Thyroid gland (tissue), 4 donors: ENCODE measurements around the gene MTA1. TPM values are rescaled to one million over a fixed set of nuclear protein-coding genes. Genes with fewer than 3 reads are reported as not detected.
A peak's percentile ranks its signal among the peaks of the same experiment; 100 is the strongest.

Experiments used
- DNase-seq, 2 donors: peaks; one replicate each; pipeline ENCODE4 v3.0.0-alpha.2; 2019
- H3K27ac ChIP-seq, 3 donors: fragments of 200-600 bp; sonication (generic); 1 replicate in 2 of 3; 2 replicates in 1 of 3; pipeline ENCODE4 v1.5.1; 2016 to 2019; ENCODE audit warnings: mild to moderate bottlenecking in 1 of 3, moderate library complexity in 1 of 3
- H3K27me3 ChIP-seq: fragments of 200-600 bp; sonication (generic); one replicate; pipeline ENCODE4 v1.5.1; 2019
- H3K36me3 ChIP-seq, 2 donors: fragments of 200-600 bp; sonication (generic); one replicate each; pipeline ENCODE4 v1.5.1; 2016 to 2019
- H3K4me1 ChIP-seq, 2 donors: fragments of 200-600 bp; sonication (generic); one replicate each; pipeline ENCODE4 v1.5.1; 2017 to 2019
- H3K4me3 ChIP-seq, 3 donors: fragments of 200-600 bp; sonication (generic); replicated peaks in 1 of 3; 1 replicate in 2 of 3; 2 replicates in 1 of 3; pipeline ENCODE4 v1.5.1; 2016; ENCODE audit warnings: mild to moderate bottlenecking in 1 of 3
- H3K9me3 ChIP-seq: fragments of 200-600 bp; sonication (generic); one replicate; pipeline ENCODE4 v1.5.1; 2017
- CTCF ChIP-seq, 6 experiments: fragments of 200-600 bp in 3 of 6; fragments of 450-650 bp in 3 of 6; sonication (generic) in 3 of 6; IDR thresholded peaks; one replicate each; pipeline ENCODE4 v1.5.1; 2016 to 2019; ENCODE audit warnings: antibody characterized with exemption in 6 of 6, mild to moderate bottlenecking in 2 of 6, inconsistent platforms in 1 of 6, moderate library complexity in 1 of 6
- POLR2A ChIP-seq, 2 donors: fragments of 450-650 bp; IDR thresholded peaks; one replicate each; pipeline ENCODE4 v1.6.1; 2017; ENCODE audit warnings: antibody characterized with exemption in 2 of 2, mild to moderate bottlenecking in 2 of 2, moderate library complexity in 1 of 2
- whole genome bisulfite sequencing, 2 donors: methylation state at CpG; one replicate each; pipeline ENCODE4 v1.1.5; 2017; 5-methylcytosine and 5-hydroxymethylcytosine counted together
- intact Hi-C: fragments of 100-400 bp; cut with DNase I; formaldehyde crosslinking; loops from one replicate; pipeline ENCODE4 v1.15.1; 2023
- total RNA-seq, 4 donors: library from RNA; depleted of rRNA; stranded (reverse); fragments of >200 nt; gene quantifications; one replicate each; pipeline ENCODE4 v1.2.3, GENCODE V29; 2016

MTA1 gene
- total RNA-seq, 4 donors from 2014 or later, result 66.2 to 111 (median 90.0) TPM

- no peak overlapping the region for H3K27ac ChIP-seq
- no peak overlapping the region for H3K4me3 ChIP-seq
- no peaks in the 10 kb centered on the region for H3K9me3 ChIP-seq
- intact Hi-C loops, result no loop called here
- DNase-seq, result no peak
- no peak for TF ChIP-seq POLR2A (IDR thresholded peaks at IDR 0.05)
- TF ChIP-seq CTCF (IDR thresholded peaks at IDR 0.05), result no peak
- H3K27me3 ChIP-seq, result no peaks in the 10 kb centered on the region
- H3K36me3 ChIP-seq, result no peaks in the 10 kb centered on the region
- 95 to 96% methylated on average over 12 to 14 of the region's 14 CpGs for WGBS, 2 donors
- peaks cover 4 to 8% of the 10 kb centered on the region in 2 donors for H3K4me1 ChIP-seq
Measured at GRCh38 chr14:105393151-105393550, 26.5 kb upstream of the MTA1 start.

GRCh38 chr14:105394714-105395537 lies 24.7 kb upstream of the MTA1 start:
- intact Hi-C loops, result no loop called here
- Histone ChIP-seq H3K9me3 (no peaks in the 10 kb centered on the region), H3K36me3 (no peaks in the 10 kb centered on the region), H3K4me3 (no peak overlapping the region), H3K27ac (no peak overlapping the region), H3K4me1 (peaks cover 12 to 19% of the 10 kb centered on the region in 2 donors), H3K27me3 (no peaks in the 10 kb centered on the region)
- no peak for TF ChIP-seq CTCF (IDR thresholded peaks at IDR 0.05)
- DNase-seq, result no peak
- WGBS, 2 donors, result 77 to 92% methylated on average over 21 to 24 of the region's 25 CpGs

GRCh38 chr14:105395538-105395854 lies 24.1 kb upstream of the MTA1 start:
- Histone ChIP-seq H3K9me3 (no peaks in the 10 kb centered on the region), H3K36me3 (no peaks in the 10 kb centered on the region), H3K4me1 (peaks cover 12 to 20% of the 10 kb centered on the region in 2 donors), H3K4me3 (no peak overlapping the region), H3K27me3 (no peaks in the 10 kb centered on the region), H3K27ac (no peak overlapping the region)
- intact Hi-C loops, result no loop called here
- DNase-seq, result no peak
- TF ChIP-seq POLR2A (IDR thresholded peaks at IDR 0.05) (no peak), CTCF (IDR thresholded peaks at IDR 0.05) (no peak)
- 100% methylated on average over 3 of the region's 8 CpGs; no CpG with 5 or more reads in 1 of the 2 donors for WGBS, 2 donors

GRCh38 chr14:105397350-105397931 lies 22.2 kb upstream of the MTA1 start:
- peaks cover 3 to 4% of the 10 kb centered on the region in 2 donors for H3K36me3 ChIP-seq
- H3K4me3 ChIP-seq, result peak overlapping the region in 2 of 3 donors; percentile 96 to 97
- no peaks in the 10 kb centered on the region for H3K27me3 ChIP-seq
- peaks cover 12 to 20% of the 10 kb centered on the region in 2 donors for H3K4me1 ChIP-seq
- no peaks in the 10 kb centered on the region for H3K9me3 ChIP-seq
- H3K27ac ChIP-seq, result peak overlapping the region in 2 of 3 donors; percentile 74 to 80
- no peak for DNase-seq
- WGBS, 2 donors, result 82 to 86% methylated on average over 8 to 13 of the region's 13 CpGs
- TF ChIP-seq CTCF (IDR thresholded peaks at IDR 0.05) (no peak), POLR2A (IDR thresholded peaks at IDR 0.05) (no peak)
- intact Hi-C loops, result no loop called here
